ENCODE results near the gene PIAS3. TPM values are rescaled to one million over a fixed set of nuclear protein-coding genes. Genes with fewer than 3 reads are reported as not detected.

PIAS3 gene
- total and polyA plus RNA-seq, 4 experiments from 2014 or later = 8.8 to 33.6 (median 24.1) TPM

- Histone ChIP-seq H3K4me3 (ENCODE audit: low read length in 2 of 2) (no peak overlapping the region), H3K27ac (ENCODE audit: low read depth, low read length) (no peak overlapping the region), H3K4me1 (ENCODE audit: insufficient read depth, low read length) (peaks cover 13% of the 10 kb centered on the region), H3K27me3 (ENCODE audit: insufficient read depth, low read length) (peaks cover 11% of the 10 kb centered on the region), H3K36me3 (ENCODE audit: insufficient read depth, low read length) (no peaks in the 10 kb centered on the region), H3K9me3 (ENCODE audit: control insufficient read depth in 1 of 2, low read length in 2 of 2) (no peaks in the 10 kb centered on the region)
- intact Hi-C loops (cut with micrococcal nuclease) = no loop called here
- ChIA-PET CTCF (ENCODE audit: partially characterized antibody) (interaction anchor here (11.4 kb wide), 1 partner anchor 41 kb away, joined by 78 read pairs; the partner anchor contains the start of gene NUDT17), POLR2A (ENCODE audit: partially characterized antibody) (interaction anchor here (0.9 to 3.1 kb wide), 2 partner anchors 29 to 31 kb away, joined by 4 to 13 read pairs; partner anchors contain the start of genes PEX11B and PIAS3)
- DNase-seq = no peak
- no peaks in the 10 kb centered on the region for H3K36me3 Mint-ChIP-seq
- no peak overlapping the region for H3K27ac Mint-ChIP-seq
- peaks cover 8 to 19% of the 10 kb centered on the region in 2 donors for H3K27me3 Mint-ChIP-seq
- H3K4me1 Mint-ChIP-seq = peaks cover 10 to 28% (median 14%) of the 10 kb centered on the region in 4 donors
- H3K9me3 Mint-ChIP-seq = no peaks in the 10 kb centered on the region
- peak overlapping the region in 4 of 8 donors; percentile 2 to 53 (median 16) for H3K4me3 Mint-ChIP-seq
These were observed 28.8 kb upstream of the PIAS3 start for GRCh38 chr1:145887631-145888030.

DNA sequence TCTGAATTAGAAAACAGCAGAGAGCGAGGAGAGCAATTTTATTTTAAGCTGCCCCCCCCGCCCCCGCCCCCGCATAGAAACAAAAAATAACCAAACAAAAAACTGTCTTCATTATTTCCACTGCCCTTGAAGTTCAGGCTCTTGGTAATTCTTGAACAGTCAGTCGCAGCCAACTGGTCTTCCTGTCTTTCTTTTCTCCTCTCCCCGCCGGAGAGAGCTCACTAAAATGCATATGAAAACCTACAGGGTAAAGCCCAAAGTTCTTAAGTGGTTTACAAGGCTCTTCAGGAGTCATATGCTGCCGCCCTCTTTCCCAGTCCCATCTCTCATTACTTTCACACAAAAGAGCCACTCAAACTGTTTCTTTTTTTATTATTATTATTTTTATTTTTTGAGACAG, 27.9 kb upstream of the PIAS3 start:
- H3K27me3 Mint-ChIP-seq = peaks cover 8 to 21% of the 10 kb centered on the region in 2 donors
- Histone ChIP-seq H3K4me1 (ENCODE audit: insufficient read depth, low read length) (peaks cover 13% of the 10 kb centered on the region), H3K36me3 (ENCODE audit: insufficient read depth, low read length) (no peaks in the 10 kb centered on the region), H3K4me3 (ENCODE audit: low read length in 2 of 2) (no peak overlapping the region), H3K9me3 (ENCODE audit: control insufficient read depth in 1 of 2, low read length in 2 of 2) (no peaks in the 10 kb centered on the region), H3K27me3 (ENCODE audit: insufficient read depth, low read length) (peaks cover 11% of the 10 kb centered on the region), H3K27ac (ENCODE audit: low read depth, low read length) (no peak overlapping the region)
- peak overlapping the region in 7 of 8 donors; percentile 50 to 87 (median 71) for H3K4me3 Mint-ChIP-seq
- DNase-seq = no peak
- H3K9me3 Mint-ChIP-seq = no peaks in the 10 kb centered on the region
- peak overlapping the region in 1 of 7 donors; percentile 48 for H3K27ac Mint-ChIP-seq
- H3K36me3 Mint-ChIP-seq = no peaks in the 10 kb centered on the region
- intact Hi-C loops (cut with micrococcal nuclease) = no loop called here
- POLR2A ChIA-PET (ENCODE audit: partially characterized antibody) = interaction anchor here (0.9 to 3.1 kb wide), 2 partner anchors 28 to 32 kb away, joined by 4 to 13 read pairs; partner anchors contain the start of genes PEX11B and PIAS3
- CTCF ChIA-PET (ENCODE audit: partially characterized antibody) = interaction anchor here (1.1 to 11.4 kb wide), 2 partner anchors 41 to 90 kb away, joined by 3 to 78 read pairs; partner anchors contain the start of gene NUDT17
- peaks cover 10 to 28% (median 14%) of the 10 kb centered on the region in 4 donors for H3K4me1 Mint-ChIP-seq

DNA sequence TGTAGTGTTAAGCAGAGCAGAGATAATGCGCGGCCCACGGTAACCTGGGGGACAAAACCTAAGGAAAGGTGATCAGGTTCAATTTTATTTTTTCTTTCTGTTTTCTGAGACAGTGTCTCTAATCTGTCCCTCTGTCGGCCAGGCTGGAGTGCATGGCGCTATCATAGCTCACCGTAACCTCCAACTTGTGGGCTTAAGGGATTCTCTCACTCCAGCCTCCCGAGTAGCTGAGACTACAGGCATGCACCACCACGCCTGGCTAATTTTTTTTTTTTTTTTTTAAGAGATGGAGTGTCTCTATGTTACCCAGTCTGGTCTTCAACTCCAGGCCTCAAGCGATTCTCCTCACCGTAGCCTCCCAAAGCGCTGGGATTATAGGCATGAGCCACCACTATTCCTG, 27.5 kb upstream of the PIAS3 start:
- peaks cover 8 to 21% of the 10 kb centered on the region in 2 donors for H3K27me3 Mint-ChIP-seq
- Histone ChIP-seq H3K4me1 (ENCODE audit: insufficient read depth, low read length) (peaks cover 13% of the 10 kb centered on the region), H3K4me3 (ENCODE audit: low read length in 2 of 2) (peak overlapping the region; percentile 6 to 74), H3K27me3 (ENCODE audit: insufficient read depth, low read length) (peaks cover 11% of the 10 kb centered on the region), H3K9me3 (ENCODE audit: control insufficient read depth in 1 of 2, low read length in 2 of 2) (no peaks in the 10 kb centered on the region), H3K27ac (ENCODE audit: low read depth, low read length) (no peak overlapping the region), H3K36me3 (ENCODE audit: insufficient read depth, low read length) (no peaks in the 10 kb centered on the region)
- peak in 2 of 5 donors; percentile 3 to 9 for DNase-seq
- ChIA-PET CTCF (ENCODE audit: partially characterized antibody) (interaction anchor here (0.7 to 11.4 kb wide), 4 partner anchors 31 to 101 kb away, joined by 3 to 78 read pairs (median 3); partner anchors contain the start of gene NUDT17), POLR2A (ENCODE audit: partially characterized antibody) (interaction anchor here (0.9 to 3.1 kb wide), 3 partner anchors 28 to 32 kb away, joined by 4 to 22 read pairs (median 13); partner anchors contain the start of genes PEX11B and PIAS3)
- H3K36me3 Mint-ChIP-seq = no peaks in the 10 kb centered on the region
- H3K27ac Mint-ChIP-seq = peak overlapping the region in 3 of 7 donors; percentile 2 to 60 (median 58)
- H3K4me3 Mint-ChIP-seq = peak overlapping the region; percentile 74 to 88 (median 84)
- intact Hi-C loops (cut with micrococcal nuclease) = no loop called here
- peaks cover 10 to 28% (median 14%) of the 10 kb centered on the region in 4 donors for H3K4me1 Mint-ChIP-seq
- H3K9me3 Mint-ChIP-seq = no peaks in the 10 kb centered on the region

DNA sequence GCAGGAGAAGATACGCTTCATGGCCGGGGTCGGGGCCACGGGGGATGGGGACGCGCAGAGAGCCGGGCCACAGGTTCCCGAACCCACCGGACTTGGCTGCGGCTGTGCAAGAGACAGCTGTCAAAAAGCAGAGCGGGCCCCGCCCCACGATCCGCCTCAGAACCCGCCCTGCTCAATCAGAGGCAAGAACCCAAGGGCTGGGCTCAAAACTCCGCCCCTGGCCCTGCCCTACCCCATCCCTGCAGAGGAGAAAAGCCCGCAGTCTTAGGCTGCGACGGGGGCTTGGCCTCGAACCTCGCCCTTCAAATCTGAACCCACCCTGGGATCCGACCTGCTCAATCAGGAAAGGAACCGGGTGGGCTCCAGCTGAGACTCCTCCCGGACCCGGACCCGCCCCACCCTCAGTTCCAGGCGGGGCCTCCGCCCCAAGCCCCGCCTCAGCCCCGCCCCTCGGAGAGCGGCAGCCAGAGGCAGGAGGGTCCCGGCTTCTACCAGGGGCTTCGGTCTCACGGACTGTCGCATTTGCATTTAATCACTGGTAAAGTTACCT, 26.9 kb upstream of the PIAS3 start, which contains the start of gene ANKRD35:
Gene ANKRD35, minus strand, starts transcription at position 129 of the 550 bp plus-strand sequence. Its CDS starts 108 bp downstream, at position 21.
- Mint-ChIP-seq H3K9me3 (no peaks in the 10 kb centered on the region), H3K36me3 (no peaks in the 10 kb centered on the region), H3K4me3 (peak within 1 kb of the TSS; percentile 74 to 88 (median 84)), H3K4me1 (peaks cover 10 to 28% (median 14%) of the 10 kb centered on the region in 4 donors), H3K27ac (peak within 1 kb of the TSS in 6 of 7 donors; percentile 3 to 91 (median 62)), H3K27me3 (peaks cover 10 to 21% of the 10 kb centered on the region in 2 donors)
- Histone ChIP-seq H3K27ac (ENCODE audit: low read depth, low read length) (no peak within 1 kb of the TSS), H3K4me3 (ENCODE audit: low read length in 2 of 2) (peak within 1 kb of the TSS; percentile 6 to 74), H3K36me3 (ENCODE audit: insufficient read depth, low read length) (no peaks in the 10 kb centered on the region), H3K9me3 (ENCODE audit: control insufficient read depth in 1 of 2, low read length in 2 of 2) (no peaks in the 10 kb centered on the region), H3K4me1 (ENCODE audit: insufficient read depth, low read length) (peaks cover 13% of the 10 kb centered on the region), H3K27me3 (ENCODE audit: insufficient read depth, low read length) (peaks cover 11% of the 10 kb centered on the region)
- ChIA-PET CTCF (ENCODE audit: partially characterized antibody) (interaction anchor here (0.7 to 11.4 kb wide), 5 partner anchors 31 to 101 kb away, joined by 3 to 78 read pairs (median 3); partner anchors contain the start of genes NUDT17 and RBM8A), POLR2A (ENCODE audit: partially characterized antibody) (interaction anchor here (0.6 to 3.1 kb wide), 7 partner anchors 27 to 152 kb away, joined by 3 to 22 read pairs (median 6); partner anchors contain the start of genes LIX1L, NUDT17, PEX11B and PIAS3)
- intact Hi-C loops (cut with micrococcal nuclease) = loop anchor here (1.0 kb wide), 1 partner anchor 27 kb away; the partner anchor contains the start of gene PIAS3
- peak; percentile 83 to 91 (median 85) for DNase-seq

DNA sequence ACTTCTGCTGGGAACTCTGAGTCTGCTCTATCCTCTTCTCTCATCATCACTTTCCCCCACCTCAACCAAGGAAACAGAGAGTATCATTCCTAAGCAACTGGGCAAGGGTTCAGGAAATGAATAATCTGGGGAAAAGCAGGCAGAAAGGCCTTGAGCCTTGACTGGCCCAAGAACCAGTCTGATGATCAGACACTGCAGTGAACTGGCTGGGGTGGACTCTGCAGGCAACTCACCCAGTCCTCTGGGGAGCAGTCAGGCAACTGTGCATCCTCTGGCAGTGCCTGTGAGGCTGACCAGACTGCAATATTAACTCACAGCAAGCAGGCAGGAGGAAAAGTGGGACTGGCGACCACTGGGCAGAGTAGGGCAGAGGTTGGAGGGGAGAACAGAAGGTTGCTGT, 25.8 kb upstream of the PIAS3 start:
- Histone ChIP-seq H3K27me3 (ENCODE audit: insufficient read depth, low read length) (peaks cover 11% of the 10 kb centered on the region), H3K9me3 (ENCODE audit: control insufficient read depth in 1 of 2, low read length in 2 of 2) (no peaks in the 10 kb centered on the region), H3K27ac (ENCODE audit: low read depth, low read length) (no peak overlapping the region), H3K4me1 (ENCODE audit: insufficient read depth, low read length) (peaks cover 13% of the 10 kb centered on the region), H3K36me3 (ENCODE audit: insufficient read depth, low read length) (no peaks in the 10 kb centered on the region), H3K4me3 (ENCODE audit: low read length in 2 of 2) (no peak overlapping the region)
- POLR2A ChIA-PET (ENCODE audit: partially characterized antibody) = interaction anchor here (0.9 to 1.9 kb wide), 3 partner anchors 13 to 152 kb away, joined by 3 to 22 read pairs (median 4); partner anchors contain the start of gene PIAS3
- intact Hi-C loops (cut with micrococcal nuclease) = loop anchor here (1.0 kb wide), 1 partner anchor 25 kb away; the partner anchor contains the start of gene PIAS3
- H3K9me3 Mint-ChIP-seq = no peaks in the 10 kb centered on the region
- no peak for DNase-seq
- no peaks in the 10 kb centered on the region for H3K36me3 Mint-ChIP-seq
- H3K27ac Mint-ChIP-seq = peak overlapping the region in 2 of 7 donors; percentile 3 to 88
- CTCF ChIA-PET (ENCODE audit: partially characterized antibody) = interaction anchor here (2.2 to 11.4 kb wide), 2 partner anchors 26 to 38 kb away, joined by 13 to 78 read pairs; partner anchors contain the start of genes NUDT17 and PIAS3
- H3K27me3 Mint-ChIP-seq = peaks cover 10 to 21% of the 10 kb centered on the region in 2 donors
- peak overlapping the region in 7 of 8 donors; percentile 74 to 88 (median 83) for H3K4me3 Mint-ChIP-seq
- H3K4me1 Mint-ChIP-seq = peaks cover 10 to 28% (median 14%) of the 10 kb centered on the region in 4 donors

DNA sequence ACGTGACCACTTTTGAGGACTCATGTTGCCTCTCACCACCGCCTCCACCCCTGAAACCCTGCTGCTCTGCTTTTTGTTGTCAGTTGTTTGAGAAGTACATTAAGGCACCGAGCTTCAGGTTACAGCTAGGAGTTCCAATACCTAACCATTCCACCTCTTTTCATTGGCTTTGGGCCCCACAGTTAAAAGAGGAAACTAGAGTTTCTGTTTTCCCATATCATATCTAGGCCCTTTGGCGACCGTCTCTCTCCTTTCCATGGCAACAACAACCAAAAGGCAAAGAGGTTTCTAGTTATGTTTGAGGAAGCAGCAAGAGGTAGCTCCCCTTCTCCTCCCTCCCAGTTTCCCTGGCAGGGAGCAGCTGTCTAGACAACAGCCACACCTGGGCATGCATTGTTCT, 20.9 kb upstream of the PIAS3 start:
- Mint-ChIP-seq H3K4me3 (no peak overlapping the region), H3K9me3 (no peaks in the 10 kb centered on the region), H3K36me3 (no peaks in the 10 kb centered on the region), H3K4me1 (peaks cover 0 to 5% (median 3%) of the 10 kb centered on the region in 4 donors), H3K27me3 (peaks cover 10 to 16% of the 10 kb centered on the region in 2 donors), H3K27ac (no peak overlapping the region)
- intact Hi-C loops (cut with micrococcal nuclease) = no loop called here
- Histone ChIP-seq H3K4me3 (ENCODE audit: low read length in 2 of 2) (no peak overlapping the region), H3K36me3 (ENCODE audit: insufficient read depth, low read length) (no peaks in the 10 kb centered on the region), H3K27ac (ENCODE audit: low read depth, low read length) (no peak overlapping the region), H3K4me1 (ENCODE audit: insufficient read depth, low read length) (no peaks in the 10 kb centered on the region), H3K27me3 (ENCODE audit: insufficient read depth, low read length) (peaks cover 11% of the 10 kb centered on the region), H3K9me3 (ENCODE audit: control insufficient read depth in 1 of 2, low read length in 2 of 2) (no peaks in the 10 kb centered on the region)
- POLR2A ChIA-PET (ENCODE audit: partially characterized antibody) = interaction anchor here (1.6 kb wide), 1 partner anchor 35 kb away, joined by 3 read pairs; the partner anchor contains the start of gene NUDT17
- DNase-seq = no peak
- CTCF ChIA-PET (ENCODE audit: partially characterized antibody) = interaction anchor here (0.7 to 11.4 kb wide), 3 partner anchors 12 to 34 kb away, joined by 4 to 78 read pairs (median 21); partner anchors contain the start of genes NUDT17 and PIAS3

Data from CD4-positive, alpha-beta memory T cell (primary cell).